ENCODE measurements around the gene CHRND.

The CHRND gene

DNA sequence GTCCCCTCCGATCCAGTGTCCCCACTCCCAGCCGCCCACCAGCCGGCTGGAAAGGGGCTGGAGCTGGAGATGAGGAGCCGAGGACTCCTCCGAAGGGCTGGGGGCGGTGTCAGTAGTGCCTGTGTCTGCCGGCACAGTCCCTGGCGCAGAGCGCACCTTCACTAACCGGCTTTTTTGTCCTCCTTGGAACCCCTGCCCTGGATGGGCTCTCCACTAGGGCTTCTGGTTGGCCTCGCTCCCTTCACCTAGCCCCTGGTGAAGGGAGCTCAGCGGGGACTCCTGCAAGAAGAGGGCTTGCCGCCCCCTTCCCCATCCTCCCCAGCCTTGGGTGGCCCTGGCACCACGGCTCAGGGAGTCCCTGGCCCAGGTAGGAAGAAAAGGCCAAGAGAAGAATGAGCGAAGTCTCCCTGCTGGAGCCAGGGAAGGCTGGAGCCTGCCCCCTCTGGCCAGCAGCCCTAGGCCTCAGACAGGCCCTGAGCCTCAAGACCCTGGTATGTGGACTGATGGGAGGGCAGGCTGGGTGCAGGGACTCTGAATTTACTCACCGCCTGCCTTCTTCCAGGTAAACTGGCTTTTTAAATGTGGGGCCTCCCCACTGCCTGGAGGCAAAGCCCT is 37.8 kb upstream of the CHRND start:
- no peak for DNase-seq (ENCODE audit: low spot score)

DNA sequence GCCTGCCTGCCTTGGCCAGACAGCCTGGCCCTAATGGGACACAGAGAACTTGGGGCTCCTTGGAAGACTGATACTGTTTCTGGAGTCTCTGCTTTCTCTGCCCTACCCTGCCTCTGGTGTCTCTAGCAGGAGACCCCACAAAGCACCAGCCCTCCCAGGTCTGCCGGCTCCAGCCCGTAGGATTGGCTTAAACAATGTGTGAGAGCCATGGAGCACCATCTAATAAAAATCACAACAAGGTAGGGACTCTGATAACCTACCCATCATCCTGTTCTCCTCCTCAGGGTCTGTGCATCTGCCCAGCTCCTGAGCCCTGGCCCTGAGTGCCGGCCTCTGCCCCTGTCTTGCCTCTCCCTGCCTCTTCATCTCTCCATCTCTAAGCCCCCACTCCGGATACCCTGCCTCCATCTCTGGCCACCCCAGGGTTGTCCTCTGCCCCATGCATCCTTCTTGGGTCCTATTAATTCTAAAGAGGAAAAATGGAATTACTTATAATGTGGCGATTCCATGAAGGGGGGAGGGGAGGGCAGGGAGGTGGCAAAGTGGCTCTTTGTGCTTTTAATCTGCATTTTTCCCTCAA is 37.1 kb upstream of the CHRND start:
- DNase-seq (ENCODE audit: low spot score) = no peak

DNA sequence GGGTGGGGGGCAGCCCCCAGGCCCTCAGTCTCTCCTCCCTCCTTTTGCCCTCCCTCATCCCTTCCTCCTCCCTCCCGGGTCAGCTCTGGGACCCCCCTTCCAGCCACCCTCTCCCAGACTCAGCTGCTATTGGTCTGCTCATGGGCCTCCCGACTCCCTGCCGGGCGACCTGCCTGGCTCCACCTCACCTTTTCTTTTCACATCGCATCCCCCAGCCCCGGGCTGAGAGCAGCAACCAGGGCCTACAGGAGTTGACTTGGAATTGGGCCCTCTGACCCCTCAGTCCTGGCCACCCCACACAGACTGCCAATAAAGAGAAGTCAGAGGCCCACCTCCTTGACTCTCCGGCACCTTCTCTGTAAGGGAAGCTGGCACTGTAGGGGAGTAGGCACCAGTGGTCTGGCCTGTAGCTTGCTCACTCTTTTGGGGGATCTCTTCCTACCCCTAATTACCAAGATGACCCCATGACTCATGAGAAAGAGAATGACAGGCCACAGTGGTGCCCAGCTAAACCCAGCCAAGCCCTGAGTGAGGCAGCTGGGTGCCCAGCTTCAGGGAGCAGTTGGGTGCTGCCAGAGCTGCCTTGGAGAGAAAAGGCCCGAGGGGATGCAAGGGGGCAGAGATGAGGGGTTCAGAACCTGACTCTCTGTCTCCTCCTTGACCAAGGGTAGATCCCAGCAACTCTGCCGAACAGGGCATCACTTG is 36.3 kb upstream of the CHRND start:
- no peak for DNase-seq (ENCODE audit: low spot score)

DNA sequence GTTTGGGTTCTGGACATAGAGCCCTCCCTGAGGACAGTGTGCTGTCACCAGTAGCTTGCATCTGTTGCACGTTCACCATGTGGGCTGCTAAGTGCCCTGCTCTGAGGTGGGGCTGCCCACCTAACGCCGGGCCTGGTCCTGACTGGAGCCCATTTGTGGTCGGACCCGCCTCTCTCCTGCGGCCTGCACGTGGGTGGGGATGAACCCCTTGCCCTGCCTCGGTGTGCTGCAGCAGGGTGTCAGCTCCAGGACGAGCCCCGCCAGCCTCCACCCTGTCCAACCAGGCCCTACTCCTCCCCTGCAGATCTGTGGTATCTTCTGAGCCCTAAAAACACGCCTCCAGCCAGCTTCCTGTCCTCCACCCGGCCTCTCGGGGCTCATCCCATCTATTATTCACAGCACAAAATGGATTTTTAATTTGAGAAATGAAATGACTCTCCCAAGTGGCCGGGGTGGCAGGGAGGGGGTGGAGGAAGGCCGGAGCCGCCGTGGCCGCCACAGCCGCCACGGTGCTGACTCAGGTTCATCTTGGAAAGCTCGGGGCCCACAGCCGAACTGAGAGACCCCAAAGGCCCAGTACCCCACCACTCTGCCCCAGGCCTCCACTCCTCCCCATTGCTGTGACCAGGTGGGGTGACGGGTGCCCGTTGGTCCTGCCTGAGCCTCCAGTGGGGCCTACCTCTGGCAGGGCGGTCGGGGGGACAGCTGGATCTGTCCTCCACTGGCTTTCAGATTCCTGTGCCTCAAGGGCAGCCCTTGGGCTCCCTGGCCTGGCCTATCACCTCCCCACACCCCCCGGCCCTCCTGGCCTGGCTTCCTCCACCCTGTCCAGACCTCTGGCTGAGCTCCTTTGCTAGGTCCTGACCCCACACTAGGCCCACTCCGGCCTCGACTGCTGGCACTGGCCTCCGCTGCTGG is 35.5 kb upstream of the CHRND start:
- no peak for DNase-seq (ENCODE audit: low spot score)

DNA sequence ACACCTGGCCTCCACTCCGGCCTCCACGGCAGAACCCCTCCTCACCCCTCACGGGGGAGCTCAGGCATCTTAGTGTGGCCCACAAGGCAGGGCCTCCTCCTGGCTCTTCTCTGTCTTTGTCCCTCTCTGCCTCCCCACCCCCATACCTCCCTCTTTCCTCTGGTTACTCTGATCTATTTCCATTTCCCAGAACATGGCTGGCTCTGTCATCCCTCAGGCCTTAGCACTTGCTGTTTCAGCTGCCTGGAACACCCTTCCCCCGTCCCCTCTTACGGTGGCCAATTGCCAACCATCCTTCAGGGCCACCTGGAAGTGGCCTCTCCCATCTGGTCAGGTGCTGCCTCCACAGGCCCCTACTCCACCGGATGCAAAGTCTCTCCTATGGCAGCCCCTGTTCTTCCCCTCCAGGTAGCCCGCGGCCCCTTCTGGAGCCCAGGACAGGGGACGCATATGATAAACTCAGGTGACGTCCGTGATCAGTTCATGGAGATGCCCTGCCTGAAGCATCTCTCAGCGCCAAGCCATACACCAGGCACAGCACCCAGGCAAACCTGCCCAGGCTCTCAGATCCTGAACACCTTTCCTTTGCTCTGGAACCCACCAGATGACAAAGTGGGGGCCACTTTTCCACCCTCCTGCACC is 34.7 kb upstream of the CHRND start:
- no peak for DNase-seq (ENCODE audit: low spot score)

DNA sequence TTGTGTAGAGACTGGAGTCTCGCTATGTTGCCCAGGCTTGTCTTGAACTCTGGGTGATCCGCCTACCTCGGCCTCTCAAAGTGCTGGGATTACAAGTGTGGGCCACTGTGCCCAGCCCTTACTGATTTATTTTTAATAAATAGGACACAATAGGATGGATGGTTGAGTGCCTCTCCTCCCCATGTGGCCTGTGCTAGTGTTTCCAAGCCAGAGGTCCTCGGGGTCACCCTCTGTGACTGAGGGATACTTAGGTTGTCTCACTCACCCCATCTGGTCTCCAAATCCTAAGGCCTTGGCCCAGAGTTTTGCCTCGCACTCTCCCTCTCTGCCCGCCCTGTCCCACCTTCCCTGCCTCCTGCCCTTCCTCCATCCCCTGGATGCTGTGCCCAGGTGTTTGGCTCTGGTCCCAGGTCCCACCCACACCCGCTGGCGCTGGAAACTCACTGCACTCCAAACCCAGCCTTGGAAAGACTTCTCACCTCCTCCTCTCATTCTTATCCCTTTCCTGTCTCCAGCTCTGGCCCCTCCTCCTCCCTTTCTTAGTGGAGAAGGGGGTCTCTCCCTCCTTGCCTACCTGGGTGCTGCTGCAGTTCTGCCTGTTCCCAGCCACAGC is 33.6 kb upstream of the CHRND start:
- no peak for DNase-seq (ENCODE audit: low spot score)

DNA sequence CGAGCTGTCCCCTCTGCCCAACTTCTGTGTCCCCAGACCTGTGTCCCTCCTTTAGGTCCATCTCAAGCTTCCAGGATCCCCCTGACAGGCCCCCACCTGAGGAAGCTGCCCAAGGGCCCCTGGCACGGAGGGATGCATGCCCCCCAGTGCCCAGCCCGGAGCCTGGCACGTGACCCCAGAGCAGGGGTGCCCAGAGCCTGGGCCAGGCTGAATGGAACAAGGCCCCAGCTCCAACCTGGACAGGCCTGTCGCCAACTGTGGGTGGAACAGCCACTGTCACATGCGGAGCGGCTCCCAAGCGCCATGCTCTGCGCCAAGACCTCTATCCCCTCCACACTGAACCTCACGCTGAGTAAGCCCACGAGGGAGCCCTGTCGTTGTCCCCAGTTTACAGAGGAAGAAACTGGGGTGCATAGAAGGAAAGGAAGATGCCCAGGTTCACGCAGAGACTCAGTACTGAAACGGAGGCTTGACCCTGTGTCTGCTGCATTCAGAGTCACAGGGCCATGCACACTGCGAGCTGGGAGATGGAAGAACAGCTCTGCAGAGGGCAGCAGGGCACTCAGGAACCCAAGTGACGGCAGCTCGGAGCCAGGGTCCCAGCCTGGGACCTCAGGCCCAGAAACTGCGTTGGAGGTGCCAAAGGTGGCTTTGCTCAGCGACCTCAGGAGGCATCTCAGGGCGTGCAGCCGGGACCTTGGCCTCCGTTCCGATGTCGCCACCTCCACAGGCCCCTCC is 32.8 kb upstream of the CHRND start:
- no peak for DNase-seq (ENCODE audit: low spot score)

DNA sequence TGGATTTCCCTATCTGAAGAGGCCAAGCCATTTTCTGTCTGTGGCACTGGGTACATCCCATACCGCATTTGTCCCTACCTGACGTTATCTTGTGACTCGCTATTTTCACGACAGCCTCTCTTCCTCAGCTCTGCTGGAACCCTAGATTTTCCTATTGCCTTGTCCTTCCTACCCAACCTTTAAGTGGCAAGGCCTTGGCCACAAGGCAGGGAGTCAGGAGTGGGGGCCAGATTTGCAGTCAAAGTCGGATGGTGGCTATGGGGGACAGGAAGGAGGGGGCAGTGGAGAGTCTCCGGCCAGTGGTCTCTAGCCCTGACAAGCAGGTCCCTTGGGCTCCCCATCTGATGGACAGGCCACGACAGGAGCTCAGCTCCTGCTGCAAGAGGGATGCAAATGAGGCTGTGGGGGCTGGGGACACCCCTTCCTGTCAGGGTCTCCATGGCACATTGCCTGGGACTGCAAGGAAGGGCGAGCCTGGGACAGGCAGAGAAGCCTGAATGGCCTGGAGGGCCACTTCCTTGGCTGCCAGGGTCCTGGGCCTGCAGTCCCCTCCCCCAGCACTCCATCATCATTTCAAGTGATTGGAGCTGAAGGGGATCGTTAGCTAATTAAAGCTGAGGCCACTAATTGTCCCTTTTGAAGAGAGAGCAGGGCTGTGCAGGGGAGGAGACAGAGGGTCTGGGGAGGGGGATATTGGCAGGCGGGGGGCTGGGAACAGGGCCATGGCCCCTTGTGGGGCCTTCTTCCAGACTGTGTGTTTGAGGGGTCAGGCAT is 32.1 kb upstream of the CHRND start:
- no peak for DNase-seq (ENCODE audit: low spot score)

DNA sequence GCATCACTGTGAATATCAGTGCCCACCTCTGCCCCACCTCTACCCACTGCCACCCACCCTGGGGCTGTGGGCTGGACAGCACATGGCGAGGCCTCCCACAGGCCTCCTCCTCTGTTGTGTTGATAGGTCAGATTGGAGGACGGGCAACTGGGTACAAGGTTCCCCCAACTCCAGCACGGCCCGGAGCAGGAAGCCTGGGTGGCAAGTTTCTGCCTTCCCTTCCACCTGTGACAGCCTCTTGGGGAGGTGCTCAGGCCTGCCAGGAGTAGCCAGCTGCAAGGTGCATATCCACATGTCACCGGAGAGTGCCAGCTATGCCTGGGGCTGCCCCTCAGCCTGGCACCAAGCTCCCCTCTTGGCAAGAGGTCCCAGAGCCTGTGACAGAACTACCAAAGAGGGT is 31.4 kb upstream of the CHRND start:
- DNase-seq (ENCODE audit: low spot score) = no peak

DNA sequence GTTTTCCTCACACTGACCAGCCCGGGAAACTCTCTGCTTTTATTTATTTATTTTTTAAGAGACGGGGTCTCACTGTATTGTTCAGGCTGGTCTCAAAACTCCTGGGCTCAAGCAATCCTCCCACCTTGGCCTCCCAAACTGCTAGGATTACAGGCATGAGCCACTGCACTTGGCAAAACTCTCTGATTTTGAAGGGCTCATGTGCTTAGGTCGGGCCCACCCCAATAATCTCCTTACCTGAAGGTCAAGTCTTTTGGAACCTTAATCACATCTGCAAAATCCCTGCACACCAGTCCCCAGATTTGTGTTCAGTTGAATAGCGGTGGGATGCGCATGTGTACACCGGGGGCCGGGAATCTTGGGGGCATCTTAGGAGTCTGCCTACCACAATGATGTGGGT is 30.7 kb upstream of the CHRND start:
- DNase-seq (ENCODE audit: low spot score) = no peak

DNA sequence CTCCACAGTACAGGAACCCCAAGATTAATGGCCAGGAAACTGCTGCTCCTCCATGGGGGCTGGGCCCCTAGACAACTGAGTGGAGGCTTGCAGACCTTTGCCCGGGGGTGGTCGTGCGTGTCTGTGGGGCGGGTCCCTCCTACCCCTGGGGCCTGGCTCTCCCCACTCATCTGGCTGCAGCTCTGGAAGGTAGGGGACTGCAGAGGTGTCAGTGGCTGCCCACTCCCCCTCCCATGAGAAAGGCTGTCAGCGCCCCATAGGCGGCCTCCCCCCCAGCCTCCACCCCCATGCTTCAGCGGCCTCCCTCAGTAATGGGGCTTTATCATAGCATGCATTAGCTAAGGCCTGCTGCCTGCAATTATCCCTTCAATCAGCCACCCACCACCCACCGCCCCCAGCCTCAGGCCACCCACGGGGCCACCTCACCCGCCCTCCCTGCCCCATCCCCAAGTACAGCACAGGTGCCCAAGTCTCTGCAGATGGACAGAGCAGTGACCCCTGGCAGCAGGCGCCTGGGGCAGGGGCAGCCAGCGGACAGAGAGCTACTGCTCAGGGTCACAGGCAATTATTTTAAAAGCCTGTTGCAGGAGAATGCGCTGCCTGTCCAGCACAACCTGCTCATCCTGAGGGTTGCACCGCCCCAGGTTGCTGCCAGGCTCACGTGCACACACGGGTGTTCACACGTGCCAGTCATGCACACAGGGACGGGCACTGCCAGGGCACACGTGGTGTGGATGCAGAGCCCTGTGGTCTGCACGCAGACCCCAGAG is 29.3 kb upstream of the CHRND start:
- DNase-seq (ENCODE audit: low spot score) = no peak

DNA sequence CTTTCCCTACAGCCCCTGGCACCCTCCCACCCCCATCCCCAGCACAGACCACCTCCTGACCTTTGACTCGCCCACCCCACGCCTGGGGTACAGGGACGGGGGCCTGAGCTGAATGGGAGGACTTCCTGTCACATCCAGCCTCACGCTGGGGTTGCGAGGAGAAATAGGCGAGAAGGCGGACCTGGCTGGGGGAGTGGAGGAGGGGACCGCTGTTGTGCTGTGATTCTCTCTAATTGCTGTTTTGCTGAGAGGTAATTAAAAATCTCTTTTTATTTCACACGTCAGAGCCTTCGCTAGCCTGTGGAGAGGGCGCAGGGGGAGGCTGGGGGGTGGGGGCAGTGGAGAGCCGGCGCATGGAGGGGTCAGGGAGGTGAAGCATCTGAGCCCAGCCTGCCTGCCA is 28.6 kb upstream of the CHRND start:
- DNase-seq (ENCODE audit: low spot score) = no peak

DNA sequence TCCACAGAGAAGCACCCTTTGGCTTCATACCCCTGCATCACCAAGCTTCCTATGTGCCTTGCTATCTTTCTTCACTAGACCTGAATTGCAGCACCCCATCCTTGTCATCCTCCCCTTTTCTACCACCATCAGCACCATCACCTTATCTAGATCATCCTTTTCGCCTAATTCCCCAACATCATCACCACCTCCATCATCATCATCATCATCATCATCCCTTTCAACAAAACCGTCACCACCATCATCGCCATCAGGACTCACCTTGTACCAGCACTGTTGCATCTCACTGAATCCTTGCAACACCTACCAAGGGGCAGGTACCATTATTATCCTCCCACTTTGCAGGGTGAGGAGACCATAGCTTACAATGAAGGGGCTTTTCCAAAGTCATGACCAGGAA is 27.5 kb upstream of the CHRND start:
- no peak for DNase-seq (ENCODE audit: low spot score)

DNA sequence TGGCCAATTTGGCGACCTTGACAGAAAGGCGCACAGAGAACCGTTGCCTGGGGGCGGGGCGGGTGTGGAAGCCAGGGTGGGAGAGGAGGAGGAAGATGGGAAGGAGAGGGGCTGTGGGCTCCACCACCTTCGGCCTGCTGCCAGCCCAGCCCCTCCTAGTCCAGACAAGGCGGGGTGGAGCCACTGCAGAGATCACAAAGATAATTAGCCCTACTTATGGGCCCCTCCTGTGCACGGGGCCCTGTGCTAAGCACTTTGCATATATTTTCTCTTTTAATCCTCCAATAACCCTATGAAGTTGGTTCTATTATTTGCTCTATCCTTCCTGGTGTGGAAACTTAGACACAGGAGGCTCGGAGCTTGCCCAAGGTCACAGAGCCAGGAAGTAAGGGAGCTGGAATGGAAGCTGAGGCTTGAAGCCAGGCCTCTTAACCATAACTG is 24.6 kb upstream of the CHRND start:
- no peak for DNase-seq (ENCODE audit: low spot score)

DNA sequence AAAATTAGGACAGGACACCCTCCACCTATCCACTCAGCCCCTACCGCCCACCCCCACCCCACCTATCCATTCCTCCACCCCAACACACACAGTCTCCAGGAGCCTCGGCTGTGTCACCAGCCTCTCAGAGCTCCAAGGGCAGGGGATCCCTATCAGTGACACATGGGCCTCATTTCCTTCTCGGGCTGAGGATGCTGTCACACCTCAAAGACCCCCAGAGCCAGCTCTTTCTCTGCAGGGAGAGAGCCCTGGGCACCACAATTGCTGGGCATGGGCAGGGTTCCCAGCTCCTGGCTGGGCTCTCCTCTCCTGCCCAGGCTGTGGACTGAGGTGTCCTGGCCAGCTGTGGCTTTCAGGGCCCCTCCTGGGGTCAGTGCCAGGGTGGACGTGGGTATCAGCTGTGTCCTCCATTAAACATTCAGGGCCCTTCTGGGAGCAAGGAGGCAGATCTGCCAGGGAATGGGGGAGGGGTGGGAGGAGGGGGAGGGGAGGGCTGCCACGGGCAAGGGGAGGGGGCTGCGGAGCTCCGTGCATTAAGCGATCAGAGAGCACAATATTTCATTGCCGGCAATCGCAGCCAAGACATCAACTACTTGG is 24.1 kb upstream of the CHRND start:
- no peak for DNase-seq (ENCODE audit: low spot score)

DNA sequence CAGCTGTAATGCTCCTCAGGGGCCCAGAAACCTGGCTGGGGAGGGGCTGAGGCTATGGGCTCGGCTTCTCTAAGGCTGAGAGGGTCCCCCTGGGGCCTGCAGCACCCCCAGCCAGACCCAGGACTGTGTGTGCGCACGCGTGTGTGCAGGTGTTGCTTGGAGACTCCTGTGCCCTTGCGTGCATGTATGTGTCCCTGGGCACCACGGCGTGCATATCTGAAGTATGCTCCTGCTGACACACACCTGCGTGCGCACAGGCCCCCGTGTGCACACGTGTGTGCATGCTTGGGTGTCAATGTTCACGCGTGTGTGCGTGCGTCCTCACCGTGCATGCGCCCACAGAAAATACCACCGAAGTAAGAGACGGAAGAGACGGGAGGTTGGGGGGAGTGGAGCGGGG is 23.4 kb upstream of the CHRND start:
- DNase-seq (ENCODE audit: low spot score) = no peak

DNA sequence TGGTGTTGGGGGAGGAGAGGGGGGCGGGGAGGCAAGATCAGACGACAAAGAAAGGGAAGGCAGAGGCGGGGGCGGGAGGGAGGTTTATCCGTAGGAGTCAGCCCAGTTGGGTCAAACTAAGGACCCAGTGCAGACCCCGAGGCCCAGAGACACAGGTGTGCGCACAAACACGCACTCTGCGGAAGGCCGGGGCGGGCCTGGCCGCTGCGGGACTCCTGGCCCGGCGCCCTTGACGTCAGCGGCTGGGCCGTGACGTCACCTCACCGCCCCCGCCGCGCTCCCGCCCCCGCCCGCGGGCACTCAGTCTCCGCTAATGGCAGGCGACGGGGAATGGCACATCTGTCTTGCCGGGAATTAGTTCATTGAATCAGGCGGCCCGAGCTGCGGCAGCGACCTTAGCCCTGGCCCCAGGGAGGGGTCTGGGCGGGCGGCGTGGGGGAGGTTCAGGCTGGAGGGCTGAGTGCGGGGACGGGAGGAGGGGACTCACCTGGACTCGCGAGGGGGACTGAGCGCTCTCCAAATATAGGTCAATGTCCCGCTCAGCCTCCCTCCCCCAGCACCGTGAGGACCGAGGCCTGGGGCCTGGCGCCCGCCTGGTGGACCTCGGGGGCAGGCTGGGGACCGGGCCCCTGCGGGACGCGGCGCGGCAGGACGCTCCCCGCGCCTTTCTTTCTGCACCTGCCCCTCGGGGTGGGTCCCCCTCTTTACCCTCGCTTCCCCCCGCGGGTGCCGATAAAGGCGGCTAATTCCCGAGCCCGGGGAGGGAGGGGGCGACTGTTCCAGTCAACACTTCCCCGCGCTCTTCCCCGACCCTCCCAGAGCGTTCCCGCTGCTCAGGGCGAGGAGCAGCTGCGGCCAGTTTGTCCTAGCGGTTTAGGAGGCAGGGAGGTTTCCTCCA is 22.8 kb upstream of the CHRND start:
- DNase-seq (ENCODE audit: low spot score) = no peak

DNA sequence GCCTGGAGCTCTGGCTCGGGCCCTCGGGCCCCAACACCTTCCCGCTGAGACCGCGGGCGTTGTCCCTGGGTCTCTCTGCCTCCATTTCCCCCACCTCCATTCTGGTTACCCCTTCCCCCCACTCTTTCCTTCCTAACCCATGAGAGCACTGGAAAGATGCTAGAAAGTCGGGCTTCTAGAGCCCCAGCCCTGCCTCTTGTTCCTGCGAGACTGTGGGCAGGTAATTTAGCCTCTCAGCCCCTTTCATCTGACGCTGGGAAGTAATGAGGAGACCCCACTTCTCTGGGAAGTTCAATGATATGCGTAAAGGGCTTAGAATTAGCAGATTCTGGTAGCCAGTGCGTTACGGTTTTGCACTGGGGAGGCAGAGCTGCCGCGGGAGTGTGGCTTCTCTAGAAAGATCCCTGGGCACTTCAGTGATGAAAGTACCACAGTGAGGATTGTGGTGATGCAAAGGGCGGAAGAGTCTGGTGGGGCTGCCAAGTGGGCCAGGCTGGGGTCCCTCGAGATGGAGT is 22.1 kb upstream of the CHRND start:
- DNase-seq (ENCODE audit: low spot score) = no peak
